Nephron progenitor cell (in vitro differentiated cells): ENCODE measurements around the gene COMP.

Experiments used
- DNase-seq: peaks from one replicate; pipeline ENCODE4 v3.0.0; 2021
- H3K27ac Mint-ChIP-seq: 2 replicates; pipeline ENCODE4 v1.8.0; 2021; ENCODE audit warnings: mild to moderate bottlenecking, moderate library complexity, mixed read lengths
- H3K27me3 Mint-ChIP-seq: 2 replicates; pipeline ENCODE4 v1.8.0; 2021; ENCODE audit warnings: mild to moderate bottlenecking, low read depth, mixed read lengths; ENCODE audit not compliant: poor library complexity
- H3K36me3 Mint-ChIP-seq: 2 replicates; pipeline ENCODE4 v1.8.0; 2021; ENCODE audit warnings: low read depth, mixed read lengths
- H3K4me1 Mint-ChIP-seq: 2 replicates; pipeline ENCODE4 v1.8.0; 2021; ENCODE audit warnings: mixed read lengths
- H3K4me3 Mint-ChIP-seq: 2 replicates; pipeline ENCODE4 v1.8.0; 2021; ENCODE audit warnings: mild to moderate bottlenecking, moderate library complexity, mixed read lengths
- H3K9me3 Mint-ChIP-seq: 2 replicates; pipeline ENCODE4 v1.8.0; 2021; ENCODE audit warnings: mild to moderate bottlenecking, moderate library complexity, mixed read lengths
- TF ChIP-seq, protein P1 (sequence below): fragments of 200-600 bp; sonication (generic); IDR thresholded peaks from 2 replicates; pipeline ENCODE4 v1.5.0; 2021; ENCODE audit warnings: antibody characterized with exemption

Gene COMP

DNA sequence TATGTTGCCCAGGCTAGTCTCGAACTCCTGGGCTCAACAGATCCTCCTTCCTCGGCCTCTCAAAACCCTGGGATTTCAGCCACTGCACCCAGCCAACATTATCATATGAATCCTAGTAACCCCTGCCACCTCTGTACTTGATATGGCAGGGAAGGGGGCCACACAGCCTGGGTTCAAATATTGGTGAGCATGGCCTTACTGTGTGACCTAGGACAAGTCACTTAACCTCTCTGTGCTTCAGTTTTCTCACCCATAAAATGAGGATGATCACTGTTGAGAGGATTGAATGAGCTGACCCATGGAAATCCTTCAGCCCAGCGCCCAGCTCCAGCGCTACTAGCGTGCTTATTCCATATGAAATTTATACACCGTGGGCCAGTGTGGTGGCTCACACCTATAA is 3.6 kb upstream of the COMP start:
- H3K4me1 Mint-ChIP-seq: peaks cover 13% of the 10 kb centered on the region
- no peak overlapping the region for H3K27ac Mint-ChIP-seq
- H3K9me3 Mint-ChIP-seq: peaks cover 4% of the 10 kb centered on the region
- no peaks in the 10 kb centered on the region for H3K36me3 Mint-ChIP-seq
- DNase-seq: no peak
- H3K4me3 Mint-ChIP-seq: no peak overlapping the region
- TF ChIP-seq, protein P1, sequence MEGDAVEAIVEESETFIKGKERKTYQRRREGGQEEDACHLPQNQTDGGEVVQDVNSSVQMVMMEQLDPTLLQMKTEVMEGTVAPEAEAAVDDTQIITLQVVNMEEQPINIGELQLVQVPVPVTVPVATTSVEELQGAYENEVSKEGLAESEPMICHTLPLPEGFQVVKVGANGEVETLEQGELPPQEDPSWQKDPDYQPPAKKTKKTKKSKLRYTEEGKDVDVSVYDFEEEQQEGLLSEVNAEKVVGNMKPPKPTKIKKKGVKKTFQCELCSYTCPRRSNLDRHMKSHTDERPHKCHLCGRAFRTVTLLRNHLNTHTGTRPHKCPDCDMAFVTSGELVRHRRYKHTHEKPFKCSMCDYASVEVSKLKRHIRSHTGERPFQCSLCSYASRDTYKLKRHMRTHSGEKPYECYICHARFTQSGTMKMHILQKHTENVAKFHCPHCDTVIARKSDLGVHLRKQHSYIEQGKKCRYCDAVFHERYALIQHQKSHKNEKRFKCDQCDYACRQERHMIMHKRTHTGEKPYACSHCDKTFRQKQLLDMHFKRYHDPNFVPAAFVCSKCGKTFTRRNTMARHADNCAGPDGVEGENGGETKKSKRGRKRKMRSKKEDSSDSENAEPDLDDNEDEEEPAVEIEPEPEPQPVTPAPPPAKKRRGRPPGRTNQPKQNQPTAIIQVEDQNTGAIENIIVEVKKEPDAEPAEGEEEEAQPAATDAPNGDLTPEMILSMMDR: no peak
- H3K27me3 Mint-ChIP-seq: peaks cover 82% of the 10 kb centered on the region

DNA sequence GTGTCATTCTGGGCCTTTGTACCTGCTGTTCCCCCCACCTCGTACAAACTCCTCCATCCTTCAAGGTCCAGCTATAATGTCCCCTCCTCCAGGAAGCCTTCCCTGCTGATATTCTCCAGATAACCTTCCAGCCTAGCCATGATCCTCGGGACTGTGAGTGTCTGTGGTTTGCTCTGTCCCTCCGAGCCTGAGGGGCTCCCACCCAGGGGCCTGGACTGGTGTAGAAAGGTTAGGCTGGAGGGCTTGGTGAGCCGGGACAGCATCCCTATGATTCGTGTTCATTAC is 2.9 kb upstream of the COMP start:
- peaks cover 89% of the 10 kb centered on the region for H3K27me3 Mint-ChIP-seq
- H3K36me3 Mint-ChIP-seq: no peaks in the 10 kb centered on the region
- H3K27ac Mint-ChIP-seq: no peak overlapping the region
- H3K9me3 Mint-ChIP-seq: peaks cover 4% of the 10 kb centered on the region
- H3K4me1 Mint-ChIP-seq: peaks cover 19% of the 10 kb centered on the region
- no peak overlapping the region for H3K4me3 Mint-ChIP-seq
- no peak for DNase-seq
- TF ChIP-seq, protein P1: no peak

DNA sequence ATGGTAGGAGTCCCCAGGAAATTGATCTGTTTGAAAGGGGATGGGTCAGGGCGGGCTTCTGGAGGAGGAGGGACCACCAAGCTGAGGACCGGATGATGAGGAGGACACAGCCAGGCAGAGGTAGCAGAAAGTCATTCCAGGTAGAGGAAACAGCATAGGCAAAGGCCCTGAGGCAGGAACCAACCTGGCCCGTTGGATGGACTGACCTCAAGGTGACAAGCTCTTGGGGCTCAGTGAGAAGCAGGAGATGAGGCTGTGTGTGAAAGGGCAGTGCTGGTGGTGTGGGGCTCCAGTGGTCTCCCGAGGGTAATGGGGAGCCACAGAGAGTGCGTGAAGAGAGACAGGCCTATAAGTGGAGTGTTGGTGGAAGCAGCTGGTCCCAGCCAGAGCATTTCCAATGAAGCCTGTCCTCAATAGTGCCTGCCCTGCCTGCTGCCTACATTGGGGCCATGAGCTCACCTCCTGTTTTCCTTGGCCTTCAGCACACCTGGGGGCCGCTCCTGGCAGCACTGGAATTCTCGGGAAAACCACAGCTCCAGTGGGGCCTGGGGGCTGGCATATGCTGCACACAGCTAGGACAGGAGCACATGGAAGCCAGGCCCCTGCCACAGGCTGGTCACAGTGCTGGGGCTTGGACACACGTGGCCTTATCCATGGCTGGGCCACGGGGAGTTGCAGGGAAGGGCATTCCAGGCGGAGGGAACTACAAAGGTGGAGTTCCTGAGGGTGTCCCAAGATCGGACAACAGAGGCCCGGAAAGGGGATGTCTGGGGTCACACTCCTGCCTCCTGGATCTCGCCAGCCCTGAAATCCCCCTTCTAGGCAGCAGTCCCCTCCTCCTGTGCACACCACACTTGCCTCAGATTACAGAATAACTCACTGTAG is 2.3 kb upstream of the COMP start:
- Mint-ChIP-seq H3K27me3 (peaks cover 95% of the 10 kb centered on the region), H3K4me3 (no peak overlapping the region), H3K27ac (peak overlapping the region; percentile 42), H3K4me1 (peaks cover 19% of the 10 kb centered on the region), H3K9me3 (peaks cover 4% of the 10 kb centered on the region), H3K36me3 (no peaks in the 10 kb centered on the region)
- no peak for DNase-seq
- TF ChIP-seq, protein P1: no peak

DNA sequence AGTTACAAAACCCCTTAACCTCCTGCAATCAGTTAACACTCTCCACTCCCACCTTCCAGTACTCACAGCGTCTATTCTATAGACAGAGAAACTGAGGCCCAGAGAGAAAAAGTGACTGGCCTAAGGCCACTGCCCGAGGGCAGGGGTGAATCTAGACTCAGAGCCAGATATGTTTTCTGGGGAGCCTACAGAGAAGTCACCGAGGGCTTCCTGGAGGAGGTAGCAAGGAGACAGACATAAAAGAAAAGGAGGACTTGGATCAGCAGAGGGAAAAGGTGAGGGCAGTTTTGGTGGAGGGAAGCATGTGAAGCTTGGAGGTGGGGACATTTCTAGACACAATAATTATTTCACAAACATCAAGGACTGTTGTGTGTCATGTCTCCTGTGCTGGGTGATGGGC is 1.6 kb upstream of the COMP start:
- no peaks in the 10 kb centered on the region for H3K36me3 Mint-ChIP-seq
- peaks cover 19% of the 10 kb centered on the region for H3K4me1 Mint-ChIP-seq
- no peak overlapping the region for H3K27ac Mint-ChIP-seq
- no peak overlapping the region for H3K4me3 Mint-ChIP-seq
- H3K9me3 Mint-ChIP-seq: peaks cover 4% of the 10 kb centered on the region
- H3K27me3 Mint-ChIP-seq: peaks cover 100% of the 10 kb centered on the region
- TF ChIP-seq, protein P1: no peak
- DNase-seq: no peak

DNA sequence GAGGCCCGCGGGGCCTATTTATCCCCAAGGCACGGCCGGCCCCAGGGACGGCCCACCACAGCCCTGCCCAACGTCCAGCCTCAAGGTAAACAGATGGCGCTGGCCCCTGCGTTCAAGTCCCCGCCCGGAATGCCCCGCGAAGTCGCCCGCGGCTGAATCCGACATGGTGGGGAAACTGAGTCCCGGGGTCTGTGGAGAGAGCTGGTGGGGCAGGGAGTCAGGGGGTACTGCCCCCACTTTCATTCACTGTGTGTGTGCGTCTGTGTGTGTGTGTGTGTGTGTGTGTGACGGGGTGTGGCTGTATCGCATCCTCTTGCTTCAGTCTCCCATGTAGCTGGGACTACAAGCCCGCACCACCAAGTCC is 192 bp upstream of the COMP start:
- H3K36me3 Mint-ChIP-seq: peaks cover 5% of the 10 kb centered on the region
- H3K27ac Mint-ChIP-seq: no peak overlapping the region
- H3K9me3 Mint-ChIP-seq: peaks cover 10% of the 10 kb centered on the region
- H3K4me3 Mint-ChIP-seq: no peak overlapping the region
- peaks cover 19% of the 10 kb centered on the region for H3K4me1 Mint-ChIP-seq
- peaks cover 100% of the 10 kb centered on the region for H3K27me3 Mint-ChIP-seq
- TF ChIP-seq, protein P1: no peak
- no peak for DNase-seq
